Astrocyte (in vitro differentiated cells and primary cell): ENCODE results near the gene LRMDA. TPM values are rescaled to one million over a fixed set of nuclear protein-coding genes. Genes with fewer than 3 reads are reported as not detected.

ENCODE experiments used
- DNase-seq: peaks from one replicate; pipeline ENCODE4 v3.0.0-alpha.2; 2010; ENCODE audit warnings: low read depth
- FAIRE-seq: peaks from 2 replicates; lab custom pipeline; 2011; peaks lifted over from hg19 to GRCh38; lab: Jason Lieb, UNC
- H2AFZ ChIP-seq: 2 replicates; pipeline ENCODE4 v1.6.0; 2012; ENCODE audit warnings: low read depth, low read length, inconsistent platforms
- H3K27ac ChIP-seq: 2 replicates; pipeline ENCODE4 v1.5.1; 2011; ENCODE audit warnings: low read depth, low read length, inconsistent platforms
- H3K27me3 ChIP-seq: 2 replicates; pipeline ENCODE4 v1.6.0; 2011; ENCODE audit warnings: low read length, inconsistent platforms; ENCODE audit not compliant: insufficient read depth
- H3K36me3 ChIP-seq: 2 replicates; pipeline ENCODE4 v1.5.1; 2011; ENCODE audit warnings: low read length, inconsistent platforms; ENCODE audit not compliant: insufficient read depth
- H3K4me1 ChIP-seq: 2 replicates; pipeline ENCODE4 v1.5.1; 2011; ENCODE audit warnings: low read length, inconsistent platforms; ENCODE audit not compliant: insufficient read depth
- H3K4me2 ChIP-seq: 2 replicates; pipeline ENCODE4 v1.6.0; 2012; ENCODE audit warnings: low read length, inconsistent platforms
- H3K4me3 ChIP-seq: 2 replicates; pipeline ENCODE4 v1.5.1; 2011; ENCODE audit warnings: low read depth, mild to moderate bottlenecking, low read length, inconsistent platforms; ENCODE audit not compliant: insufficient read depth
- H3K79me2 ChIP-seq: 2 replicates; pipeline ENCODE4 v1.6.0; 2012; ENCODE audit warnings: mild to moderate bottlenecking, low read length, inconsistent platforms; ENCODE audit not compliant: insufficient read depth
- H3K9ac ChIP-seq: 2 replicates; pipeline ENCODE4 v1.6.0; 2012; ENCODE audit warnings: mild to moderate bottlenecking, low read length, inconsistent platforms
- H3K9me3 ChIP-seq: 2 replicates; pipeline ENCODE4 v1.5.1; 2012; ENCODE audit warnings: low read depth, mild to moderate bottlenecking, low read length, inconsistent platforms; ENCODE audit not compliant: insufficient read depth
- H4K20me1 ChIP-seq: 2 replicates; pipeline ENCODE4 v1.6.0; 2012; ENCODE audit warnings: low read length, inconsistent platforms; ENCODE audit not compliant: insufficient read depth
- H3K27ac Mint-ChIP-seq: one replicate; pipeline ENCODE4 v1.8.0; 2021; ENCODE audit warnings: mild to moderate bottlenecking, mixed read lengths; ENCODE audit not compliant: unreplicated experiment
- H3K27me3 Mint-ChIP-seq: one replicate; pipeline ENCODE4 v1.8.0; 2021; ENCODE audit warnings: low read depth, mixed read lengths; ENCODE audit not compliant: unreplicated experiment
- H3K36me3 Mint-ChIP-seq: one replicate; pipeline ENCODE4 v1.8.0; 2021; ENCODE audit warnings: low read depth, mixed read lengths; ENCODE audit not compliant: unreplicated experiment
- H3K4me1 Mint-ChIP-seq: one replicate; pipeline ENCODE4 v1.8.0; 2021; ENCODE audit warnings: low read depth, mixed read lengths; ENCODE audit not compliant: unreplicated experiment
- H3K4me3 Mint-ChIP-seq: one replicate; pipeline ENCODE4 v1.8.0; 2021; ENCODE audit warnings: mild to moderate bottlenecking, moderate library complexity, mixed read lengths; ENCODE audit not compliant: unreplicated experiment
- H3K9me3 Mint-ChIP-seq: one replicate; pipeline ENCODE4 v1.8.0; 2021; ENCODE audit warnings: mild to moderate bottlenecking, mixed read lengths; ENCODE audit not compliant: unreplicated experiment
- CTCF ChIP-seq: IDR thresholded peaks from 2 replicates; pipeline ENCODE4 v1.5.1; 2011; ENCODE audit warnings: low read depth, mild to moderate bottlenecking, inconsistent platforms, low read length, moderate library complexity; ENCODE audit not compliant: insufficient read depth
- EZH2 ChIP-seq: IDR thresholded peaks from 2 replicates; pipeline ENCODE4 v1.6.1; 2012; ENCODE audit warnings: mild to moderate bottlenecking, low read length, inconsistent platforms; ENCODE audit not compliant: insufficient read depth
- total RNA-seq: library from RNA; stranded (reverse); gene quantifications from 2 replicates; pipeline ENCODE4 v1.2.1, GENCODE V29; 2021

The LRMDA gene
- total RNA-seq, 1 donor from 2014 or later = 2.7 TPM

DNA sequence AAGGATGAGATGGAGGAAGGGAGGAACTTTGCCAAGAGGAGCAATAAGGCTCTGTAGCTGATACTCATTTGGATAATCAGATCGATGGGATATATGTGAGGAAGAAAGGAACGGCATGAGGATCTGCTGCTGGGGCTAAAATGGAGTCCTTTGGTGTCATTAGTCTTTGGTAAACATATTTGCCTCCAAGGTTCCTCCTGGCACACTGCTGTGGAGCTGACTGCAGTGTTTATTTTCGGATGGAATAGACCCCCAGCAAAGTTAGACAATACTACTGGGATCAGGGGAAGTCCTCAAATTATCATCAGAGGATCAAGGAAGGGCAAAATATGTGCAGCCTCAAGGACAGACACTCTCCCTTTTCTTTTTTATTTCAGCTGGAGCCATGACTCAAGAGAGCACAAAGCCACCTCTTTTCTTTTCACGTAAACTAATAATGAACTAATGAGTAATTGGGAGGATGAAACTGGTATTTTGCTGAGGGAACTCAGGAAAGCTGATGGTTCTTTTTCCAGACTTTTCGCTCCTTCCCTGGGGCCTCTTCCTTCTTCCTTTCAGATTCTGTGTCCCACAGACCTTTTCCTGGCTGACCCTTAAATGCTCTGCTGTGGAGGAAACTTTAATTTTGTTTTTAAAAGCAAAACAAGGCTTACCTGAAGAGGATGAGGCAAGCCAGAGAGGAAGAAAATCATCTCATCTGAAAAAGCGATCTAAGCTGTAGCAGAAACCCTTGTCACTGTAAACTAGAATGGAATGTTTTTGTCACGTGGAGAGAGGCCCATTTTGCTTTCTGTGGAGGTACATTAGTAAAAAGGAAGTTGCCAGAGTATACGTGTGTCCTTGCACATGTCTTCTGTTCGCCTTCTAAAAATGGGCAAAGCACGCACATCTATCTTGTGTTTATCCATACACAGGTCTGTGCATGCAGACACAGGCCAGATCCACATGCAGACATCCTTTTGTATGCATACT lies 33.3 kb downstream of the LRMDA start:
- no peak overlapping the region for H3K4me3 Mint-ChIP-seq
- H3K4me1 Mint-ChIP-seq = peaks cover 11% of the 10 kb centered on the region
- peaks cover 16% of the 10 kb centered on the region for H3K4me1 ChIP-seq
- no peak for TF ChIP-seq EZH2
- TF ChIP-seq CTCF = no peak
- peak overlapping the region; percentile 31 for H2AFZ ChIP-seq
- no peak overlapping the region for H3K4me2 ChIP-seq
- no peaks in the 10 kb centered on the region for H3K27me3 ChIP-seq
- DNase-seq = no peak
- FAIRE-seq = no peak
- no peaks in the 10 kb centered on the region for H3K36me3 Mint-ChIP-seq
- no peaks in the 10 kb centered on the region for H3K79me2 ChIP-seq
- peaks cover 2% of the 10 kb centered on the region for H3K9me3 Mint-ChIP-seq
- no peaks in the 10 kb centered on the region for H4K20me1 ChIP-seq
- H3K27me3 Mint-ChIP-seq = peaks cover 24% of the 10 kb centered on the region
- peak overlapping the region; percentile 41 for H3K27ac Mint-ChIP-seq
- H3K36me3 ChIP-seq = no peaks in the 10 kb centered on the region
- H3K9me3 ChIP-seq = no peaks in the 10 kb centered on the region
- H3K27ac ChIP-seq = no peak overlapping the region
- no peak overlapping the region for H3K9ac ChIP-seq
- no peak overlapping the region for H3K4me3 ChIP-seq

DNA sequence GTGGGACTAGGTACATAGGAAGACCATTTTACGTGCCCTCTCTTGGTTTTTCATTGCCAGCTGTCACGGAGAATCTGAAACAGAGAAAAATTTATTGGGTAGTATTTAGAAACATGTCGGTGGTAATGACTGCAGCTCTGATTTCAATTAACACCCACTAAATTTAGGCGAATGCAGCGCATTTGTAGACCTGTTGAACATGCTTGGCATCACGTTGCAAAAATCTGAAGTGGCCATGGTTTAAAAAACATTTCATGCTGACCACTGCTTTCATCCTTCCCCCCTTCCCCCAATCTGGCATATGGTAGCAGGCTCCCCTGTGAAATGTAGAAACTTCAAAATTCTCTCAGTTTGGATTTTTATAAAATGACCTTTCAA lies 34.0 kb downstream of the LRMDA start:
- H3K27ac Mint-ChIP-seq = no peak overlapping the region

More for the DNA sequence above, 34.0 kb downstream of the LRMDA start:
- no peak overlapping the region for H3K27ac ChIP-seq
- no peaks in the 10 kb centered on the region for H3K9me3 ChIP-seq
- no peak for FAIRE-seq
- H2AFZ ChIP-seq = peak overlapping the region; percentile 31
- Mint-ChIP-seq H3K4me1 (peaks cover 11% of the 10 kb centered on the region), H3K4me3 (no peak overlapping the region), H3K9me3 (peaks cover 2% of the 10 kb centered on the region), H3K27me3 (peaks cover 24% of the 10 kb centered on the region), H3K36me3 (no peaks in the 10 kb centered on the region)
- H3K4me2 ChIP-seq = no peak overlapping the region
- H3K27me3 ChIP-seq = no peaks in the 10 kb centered on the region
- no peak overlapping the region for H3K9ac ChIP-seq
- H3K4me1 ChIP-seq = peaks cover 17% of the 10 kb centered on the region
- no peak for DNase-seq
- H3K36me3 ChIP-seq = no peaks in the 10 kb centered on the region
- H4K20me1 ChIP-seq = no peaks in the 10 kb centered on the region
- H3K4me3 ChIP-seq = no peak overlapping the region
- TF ChIP-seq EZH2 (no peak), CTCF (no peak)
- no peaks in the 10 kb centered on the region for H3K79me2 ChIP-seq
